HEK293 (cell line): ENCODE data around the gene LTC4S.

Experiments
- ZNF292 ChIP-seq: fragments of 450-650 bp; formaldehyde crosslinking; IDR thresholded peaks from 2 replicates; pipeline ENCODE4 v1.5.1; 2016; ENCODE audit warnings: low read depth, missing biosample characterization, missing genetic modification characterization, borderline replicate concordance
- TF ChIP-seq, protein P1 (sequence below): fragments of 450-650 bp; formaldehyde crosslinking; IDR thresholded peaks from 2 replicates; pipeline ENCODE4 v1.5.1; 2016; ENCODE audit warnings: missing biosample characterization, missing genetic modification characterization
- TF ChIP-seq, protein P2 (sequence below): fragments of 450-650 bp; formaldehyde crosslinking; IDR thresholded peaks from 2 replicates; pipeline ENCODE4 v1.5.1; 2017; ENCODE audit warnings: missing biosample characterization, missing genetic modification characterization

DNA sequence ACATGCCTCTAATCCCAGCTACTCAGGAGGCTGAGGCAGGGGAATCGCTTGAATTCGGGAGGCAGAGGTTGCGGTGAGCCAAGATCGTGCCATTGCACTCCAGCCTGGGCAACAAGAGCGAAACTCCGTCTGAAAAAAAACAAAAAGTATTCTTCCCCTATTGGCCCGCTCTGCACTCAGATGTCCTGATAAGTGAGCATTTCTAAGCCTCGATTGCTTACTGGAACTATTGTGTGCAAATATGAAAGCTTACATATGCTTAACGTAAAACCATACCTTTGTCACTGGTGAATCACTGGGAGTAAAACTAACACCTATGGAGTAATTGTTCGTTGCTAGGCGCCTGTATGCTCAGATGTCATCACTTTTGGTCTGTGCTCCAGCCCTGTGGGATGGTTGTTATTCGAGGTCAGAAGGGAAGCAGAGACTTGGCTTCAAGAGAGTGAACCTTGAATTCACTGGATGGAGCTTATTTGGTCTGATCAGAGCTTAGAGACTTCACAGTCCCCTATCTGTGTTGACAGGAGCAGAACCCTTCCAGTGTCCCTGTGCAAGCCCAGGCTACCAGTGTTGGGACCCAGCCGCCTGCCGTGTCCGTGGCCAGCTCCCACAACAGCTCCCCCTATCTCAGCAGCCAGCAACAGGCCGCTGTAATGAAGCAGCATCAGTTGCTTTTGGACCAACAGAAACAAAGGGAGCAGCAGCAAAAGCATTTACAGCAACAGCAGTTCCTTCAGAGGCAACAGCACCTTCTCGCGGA lies 25.3 kb upstream of the LTC4S start:
- TF ChIP-seq ZNF292 (tag by site-specific recombination), result no peak
- TF ChIP-seq, protein P1, sequence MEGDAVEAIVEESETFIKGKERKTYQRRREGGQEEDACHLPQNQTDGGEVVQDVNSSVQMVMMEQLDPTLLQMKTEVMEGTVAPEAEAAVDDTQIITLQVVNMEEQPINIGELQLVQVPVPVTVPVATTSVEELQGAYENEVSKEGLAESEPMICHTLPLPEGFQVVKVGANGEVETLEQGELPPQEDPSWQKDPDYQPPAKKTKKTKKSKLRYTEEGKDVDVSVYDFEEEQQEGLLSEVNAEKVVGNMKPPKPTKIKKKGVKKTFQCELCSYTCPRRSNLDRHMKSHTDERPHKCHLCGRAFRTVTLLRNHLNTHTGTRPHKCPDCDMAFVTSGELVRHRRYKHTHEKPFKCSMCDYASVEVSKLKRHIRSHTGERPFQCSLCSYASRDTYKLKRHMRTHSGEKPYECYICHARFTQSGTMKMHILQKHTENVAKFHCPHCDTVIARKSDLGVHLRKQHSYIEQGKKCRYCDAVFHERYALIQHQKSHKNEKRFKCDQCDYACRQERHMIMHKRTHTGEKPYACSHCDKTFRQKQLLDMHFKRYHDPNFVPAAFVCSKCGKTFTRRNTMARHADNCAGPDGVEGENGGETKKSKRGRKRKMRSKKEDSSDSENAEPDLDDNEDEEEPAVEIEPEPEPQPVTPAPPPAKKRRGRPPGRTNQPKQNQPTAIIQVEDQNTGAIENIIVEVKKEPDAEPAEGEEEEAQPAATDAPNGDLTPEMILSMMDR, result no peak
- TF ChIP-seq, protein P2, sequence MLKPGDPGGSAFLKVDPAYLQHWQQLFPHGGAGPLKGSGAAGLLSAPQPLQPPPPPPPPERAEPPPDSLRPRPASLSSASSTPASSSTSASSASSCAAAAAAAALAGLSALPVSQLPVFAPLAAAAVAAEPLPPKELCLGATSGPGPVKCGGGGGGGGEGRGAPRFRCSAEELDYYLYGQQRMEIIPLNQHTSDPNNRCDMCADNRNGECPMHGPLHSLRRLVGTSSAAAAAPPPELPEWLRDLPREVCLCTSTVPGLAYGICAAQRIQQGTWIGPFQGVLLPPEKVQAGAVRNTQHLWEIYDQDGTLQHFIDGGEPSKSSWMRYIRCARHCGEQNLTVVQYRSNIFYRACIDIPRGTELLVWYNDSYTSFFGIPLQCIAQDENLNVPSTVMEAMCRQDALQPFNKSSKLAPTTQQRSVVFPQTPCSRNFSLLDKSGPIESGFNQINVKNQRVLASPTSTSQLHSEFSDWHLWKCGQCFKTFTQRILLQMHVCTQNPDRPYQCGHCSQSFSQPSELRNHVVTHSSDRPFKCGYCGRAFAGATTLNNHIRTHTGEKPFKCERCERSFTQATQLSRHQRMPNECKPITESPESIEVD (tag by site-specific recombination), result no peak
